ENCODE results near the gene GRIN3B. TPM values are rescaled to one million over a fixed set of nuclear protein-coding genes. Genes with fewer than 3 reads are reported as not detected.
"Not testable (repeated sequence)": the region's sequence is repeated elsewhere in the genome, so short reads cannot be mapped to it uniquely, and the experiment has no call there.

Gene GRIN3B
- total and polyA plus RNA-seq, 9 of the 15 experiments (the other 6 are each of a cell fraction or from before 2014, with no cell fraction given) = 0.06 to 0.95 (median 0.19) TPM; not detected in 6

GRCh38 chr19:1025080-1025479 lies 24.9 kb downstream of the GRIN3B start:
- BruUV-seq (replicated peaks); DNase-seq (ENCODE audit: extremely low read depth in 1 of 4, low spot score in 3 of 4); H3K9me1 ChIP-seq (ENCODE audit: control insufficient read depth, insufficient read depth, low read length); H3K4me2 ChIP-seq (ENCODE audit: insufficient read depth, low read length); H3K4me3 ChIP-seq; H2AFZ ChIP-seq (ENCODE audit: low read depth, low read length); intact Hi-C loops (cut with micrococcal nuclease); H3K27me3 ChIP-seq (ENCODE audit: control insufficient read depth in 2 of 2, insufficient read depth in 2 of 2, low read length in 2 of 2); ATAC-seq; H3K9me3 ChIP-seq (replicated peaks; ENCODE audit: control insufficient read depth, insufficient read depth, low read depth, low read length); CTCF ChIA-PET (ENCODE audit: low intra/inter-chr PET ratio); H3K36me3 ChIP-seq (ENCODE audit: control insufficient read depth, insufficient read depth, low read length); in situ Hi-C loops (cut with MboI); H4K20me1 ChIP-seq (replicated peaks; ENCODE audit: control insufficient read depth, insufficient read depth, low read length); FAIRE-seq; H3K9ac ChIP-seq (ENCODE audit: insufficient read depth in 1 of 2, low read depth in 2 of 2, low read length in 2 of 2): not testable (repeated sequence)
- POLR2A ChIA-PET = interaction anchor here (0.8 to 8.5 kb wide), 4 partner anchors 15 to 244 kb away, joined by 3 to 176 read pairs (median 6); partner anchors contain the start of genes ABCA7 and CIRBP
- peaks cover 15 to 73% of the 10 kb centered on the region in 2 experiments for H3K4me1 ChIP-seq (replicated peaks in 1 of 2; ENCODE audit: control insufficient read depth in 2 of 2, insufficient read depth in 2 of 2, low read length in 2 of 2)
- H3K27ac ChIP-seq (ENCODE audit: extremely low read depth, low read depth, low read length) = peak overlapping the region; percentile 98; the same call in 1 of the 3 replicates
- WGBS (ENCODE audit: insufficient coverage, low coverage, missing lambda C conversion rate) = 81% methylated on average over 6 of the region's 6 CpGs
- peak; percentile 37 for TF ChIP-seq RBM25 (IDR thresholded peaks at IDR 0.05; ENCODE audit: low read depth, low read length, severe bottlenecking)
- TF ChIP-seq ZFP36 (IDR thresholded peaks at IDR 0.05; ENCODE audit: low read depth, low read length, partially characterized antibody) = peak; percentile 86
- H3K79me2 ChIP-seq (ENCODE audit: control insufficient read depth, insufficient read depth, low read length) = peaks cover 46% of the 10 kb centered on the region

- CTCF ChIA-PET (ENCODE audit: low intra/inter-chr PET ratio) = interaction anchor here (0.5 kb wide), 1 partner anchor 169 kb away, joined by 3 read pairs; no protein-coding TSS in a partner anchor
- TF ChIP-seq POLR2G (IDR thresholded peaks at IDR 0.05; ENCODE audit: low read depth, low read length) (peak; percentile 94), ZFP91 (CRISPR knock-in tag; IDR thresholded peaks at IDR 0.05) (no peak), POLR2A (conservative IDR thresholded peaks at IDR 0.05) (peak; percentile 74), NFATC3 (IDR thresholded peaks at IDR 0.05) (no peak), TRIM28 (IDR thresholded peaks at IDR 0.05) (no peak), RCOR1 (IDR thresholded peaks at IDR 0.05; ENCODE audit: borderline replicate concordance in 1 of 2, low read depth in 2 of 2, low read length in 2 of 2) (peak in 1 of 2 experiments; percentile 41; a peak in 1 of 4 replicates), SMAD2 (IDR thresholded peaks at IDR 0.05; ENCODE audit: low read depth, low read length) (no peak), IRF9 (tag; IDR thresholded peaks at IDR 0.05) (no peak)
Observed at GRCh38 chr19:1025960-1026782, 26.0 kb downstream of the GRIN3B start, which contains the start of gene CNN2. CNN2 (plus strand) TSS chr19:1026608; CDS start chr19:1026662, 54 bp downstream.

More at GRCh38 chr19:1025960-1026782, 26.0 kb downstream of the GRIN3B start, which contains the start of gene CNN2:
- Histone ChIP-seq H3K79me2 (ENCODE audit: control insufficient read depth, insufficient read depth, low read length) (peaks cover 43% of the 10 kb centered on the region), H3K9ac (ENCODE audit: insufficient read depth in 1 of 2, low read depth in 2 of 2, low read length in 2 of 2) (peak within 1 kb of the TSS; percentile 87 to 93), H4K20me1 (replicated peaks; ENCODE audit: control insufficient read depth, insufficient read depth, low read length) (peaks cover 1% of the 10 kb centered on the region; the same call in 1 of the 2 replicates), H3K27me3 (ENCODE audit: control insufficient read depth in 2 of 2, insufficient read depth in 2 of 2, low read length in 2 of 2) (no peaks in the 10 kb centered on the region), H2AFZ (ENCODE audit: low read depth, low read length) (peak within 1 kb of the TSS; percentile 93), H3K4me1 (replicated peaks in 1 of 2; ENCODE audit: control insufficient read depth in 2 of 2, insufficient read depth in 2 of 2, low read length in 2 of 2) (peaks cover 22 to 73% of the 10 kb centered on the region in 2 experiments), H3K27ac (ENCODE audit: extremely low read depth, low read depth, low read length) (peak within 1 kb of the TSS; percentile 98), H3K9me3 (replicated peaks; ENCODE audit: control insufficient read depth, insufficient read depth, low read depth, low read length) (no peaks in the 10 kb centered on the region), H3K4me3 (peak within 1 kb of the TSS; percentile 87), H3K36me3 (ENCODE audit: control insufficient read depth, insufficient read depth, low read length) (peaks cover 9% of the 10 kb centered on the region; the same call in 1 of the 3 replicates), H3K4me2 (ENCODE audit: insufficient read depth, low read length) (peak within 1 kb of the TSS; percentile 77), H3K9me1 (ENCODE audit: control insufficient read depth, insufficient read depth, low read length) (no peaks in the 10 kb centered on the region)
- POLR2A ChIA-PET = interaction anchor here (0.5 to 8.5 kb wide), 13 partner anchors 9 to 1237 kb away, joined by 3 to 176 read pairs (median 3); partner anchors contain the start of genes ABCA7 and CIRBP
- ATAC-seq (peak; percentile 89), FAIRE-seq (peak; percentile 80), DNase-seq (ENCODE audit: extremely low read depth in 1 of 4, low spot score in 3 of 4) (peak; percentile 76 to 88 (median 82))
- in situ Hi-C loops (cut with MboI) (no loop called here), intact Hi-C loops (cut with micrococcal nuclease) (no loop called here)
- BruUV-seq (replicated peaks) = TSS peak; percentile 81
- 1% methylated on average over 34 of the region's 63 CpGs for WGBS (ENCODE audit: insufficient coverage, low coverage, missing lambda C conversion rate)

Data from K562 (cell line).